NCI-H187 treated with DMSO at 0.1 percent for 48 hours (cell line): ENCODE data around the gene TEX35.

Source experiments
- DNase-seq: peaks from one replicate; lab custom pipeline; 2025; lab: John Stamatoyannopoulos, UW

TEX35 gene

GRCh38 chr1:178518894-178519293, 6.0 kb downstream of the TEX35 start:
- peak; percentile 98 for DNase-seq

GRCh38 chr1:178520803-178521202, 7.9 kb downstream of the TEX35 start:
- no peak for DNase-seq

GRCh38 chr1:178521241-178521640, 8.3 kb downstream of the TEX35 start:
- no peak for DNase-seq

- no peak for DNase-seq
Measured at GRCh38 chr1:178527117-178527516, 14.2 kb downstream of the TEX35 start.

- DNase-seq, result no peak
Measured at GRCh38 chr1:178528228-178528952, 15.5 kb downstream of the TEX35 start.

GRCh38 chr1:178528953-178529335, 16.0 kb downstream of the TEX35 start:
- DNase-seq, result no peak

- DNase-seq, result no peak
Measured at GRCh38 chr1:178529364-178530036, 16.6 kb downstream of the TEX35 start.

- no peak for DNase-seq
Measured at GRCh38 chr1:178530037-178530402, 17.1 kb downstream of the TEX35 start.

GRCh38 chr1:178530502-178530901, 17.6 kb downstream of the TEX35 start:
- no peak for DNase-seq

- no peak for DNase-seq
Measured at GRCh38 chr1:178531887-178532286, 19.0 kb downstream of the TEX35 start.

- peak; percentile 76 for DNase-seq
Measured at GRCh38 chr1:178532392-178532791, 19.5 kb downstream of the TEX35 start.

- DNase-seq, result no peak
Measured at GRCh38 chr1:178533121-178533946, 20.4 kb downstream of the TEX35 start.

DNA sequence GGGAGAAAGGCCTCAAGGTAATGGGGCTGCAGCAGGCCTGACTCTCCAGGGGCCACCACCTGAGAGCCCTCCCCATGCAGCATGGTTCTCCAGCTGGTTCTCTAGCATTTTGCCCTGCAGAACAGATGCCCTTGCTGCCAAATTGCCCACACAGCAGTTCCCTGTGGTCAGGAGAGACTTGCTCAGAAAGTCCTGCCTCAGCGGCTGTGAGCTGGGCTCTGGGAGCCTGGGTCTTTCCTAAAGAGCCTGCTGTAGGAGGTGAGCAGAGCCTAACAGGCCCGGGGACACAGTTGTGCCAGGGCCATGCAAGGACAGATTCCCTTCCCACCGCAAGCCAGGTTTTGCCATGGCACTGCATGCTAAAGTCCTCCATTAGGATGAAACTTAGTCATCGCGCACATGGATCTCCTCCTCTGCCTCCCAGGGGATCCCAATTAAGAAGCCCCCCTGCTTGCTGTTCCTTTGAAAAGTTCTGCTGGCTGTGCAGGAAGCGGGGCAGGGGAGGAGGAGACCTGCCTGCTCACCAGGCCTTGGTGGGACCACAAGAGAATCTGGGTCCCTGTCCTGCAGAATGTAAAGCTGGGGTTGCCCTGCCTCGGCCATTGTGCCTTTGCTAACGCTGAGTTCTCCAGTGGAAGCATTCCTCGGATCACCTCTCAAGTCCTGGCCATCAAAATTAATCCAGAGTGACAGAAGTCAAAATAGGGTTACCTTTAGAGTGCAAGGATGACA, 21.4 kb downstream of the TEX35 start:
- DNase-seq, result no peak

DNA sequence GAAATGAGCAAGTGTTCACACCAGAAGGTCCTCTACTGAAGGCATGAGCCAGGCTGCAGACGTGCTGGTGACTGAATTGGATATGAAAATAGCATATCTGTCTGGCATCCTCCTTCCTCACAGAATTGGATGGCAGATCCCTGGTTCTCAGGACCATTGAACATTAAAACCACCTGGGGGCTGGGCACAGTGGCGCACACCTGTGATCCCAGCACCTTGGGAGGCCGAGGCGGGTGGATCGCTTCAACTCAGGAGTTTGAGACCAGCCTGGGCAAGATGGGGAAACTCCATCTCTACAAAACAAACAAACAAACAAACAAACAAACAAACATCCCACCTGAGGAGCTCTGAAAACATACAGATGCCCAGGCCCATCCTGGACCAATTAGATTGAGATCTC, 23.4 kb downstream of the TEX35 start:
- DNase-seq, result no peak

- no peak for DNase-seq
Measured at GRCh38 chr1:178536844-178537371, 24.0 kb downstream of the TEX35 start.

DNA sequence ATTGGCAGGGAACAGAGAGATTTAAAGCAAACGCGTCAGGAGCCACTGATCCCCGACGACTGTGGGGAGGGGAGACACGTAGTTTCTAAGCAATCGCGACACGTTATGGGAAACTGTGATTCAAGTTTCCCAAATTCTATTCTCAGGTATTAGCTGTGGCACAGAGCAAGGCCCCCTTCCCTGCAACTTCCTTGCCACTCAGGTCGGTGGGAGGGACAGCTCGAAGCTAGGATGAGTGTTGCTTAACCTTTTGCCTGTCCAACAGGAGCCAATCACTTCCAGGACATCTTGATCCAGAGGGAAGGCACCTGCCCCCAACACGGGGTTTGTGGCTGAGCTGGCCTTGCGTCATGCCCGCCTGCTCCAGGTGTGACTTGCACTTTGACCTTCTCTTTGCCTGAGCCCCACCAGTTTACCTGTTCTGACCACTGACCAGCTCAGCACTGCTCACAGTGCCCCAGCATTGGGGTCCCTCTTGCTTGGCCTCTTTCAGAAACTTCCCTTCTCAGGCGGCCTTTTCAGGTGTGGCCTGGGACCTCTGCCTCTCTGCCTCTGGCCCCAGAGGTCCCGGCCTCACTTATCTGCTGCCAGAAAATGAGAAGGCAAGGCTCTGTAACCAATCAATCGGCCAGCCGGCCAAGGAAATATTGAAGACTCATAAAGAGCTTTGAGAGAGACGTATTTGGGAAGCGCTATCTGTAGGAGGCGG, 24.6 kb downstream of the TEX35 start:
- DNase-seq, result no peak

DNA sequence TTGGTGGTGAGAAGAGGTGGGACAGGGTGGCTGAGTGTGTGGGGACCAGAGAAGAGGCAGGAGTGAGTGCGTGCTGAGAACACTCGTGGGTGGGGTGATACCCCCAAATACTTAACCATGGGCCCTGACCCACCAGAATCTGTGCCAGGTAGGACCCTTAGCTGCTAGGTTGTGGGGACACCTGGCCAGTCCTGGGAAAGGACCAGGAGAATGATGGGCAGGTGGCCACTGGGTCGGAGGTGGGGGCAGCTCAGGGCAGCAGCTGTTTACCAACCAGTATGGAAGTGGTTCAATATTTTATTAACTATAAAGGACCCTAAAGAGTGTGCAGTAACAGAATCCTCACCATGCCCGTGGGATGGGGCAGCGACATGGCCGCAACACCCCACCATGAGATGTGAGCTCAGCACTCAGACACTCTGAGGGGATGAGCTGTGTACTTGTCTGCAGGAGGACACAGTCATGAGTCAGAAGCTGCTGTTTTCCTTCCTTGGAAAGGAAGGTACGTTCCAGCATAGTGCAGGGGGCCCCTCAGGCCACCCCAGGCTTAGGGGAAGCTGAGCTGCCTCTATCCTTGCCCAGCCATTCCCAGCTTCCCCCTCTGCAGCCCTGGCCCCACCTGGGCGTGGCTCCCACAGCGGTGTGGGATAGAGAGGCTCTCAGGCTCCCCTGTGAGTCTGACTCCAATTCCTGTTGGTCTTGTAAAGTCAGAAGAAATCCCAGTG, 25.4 kb downstream of the TEX35 start:
- DNase-seq, result no peak

DNA sequence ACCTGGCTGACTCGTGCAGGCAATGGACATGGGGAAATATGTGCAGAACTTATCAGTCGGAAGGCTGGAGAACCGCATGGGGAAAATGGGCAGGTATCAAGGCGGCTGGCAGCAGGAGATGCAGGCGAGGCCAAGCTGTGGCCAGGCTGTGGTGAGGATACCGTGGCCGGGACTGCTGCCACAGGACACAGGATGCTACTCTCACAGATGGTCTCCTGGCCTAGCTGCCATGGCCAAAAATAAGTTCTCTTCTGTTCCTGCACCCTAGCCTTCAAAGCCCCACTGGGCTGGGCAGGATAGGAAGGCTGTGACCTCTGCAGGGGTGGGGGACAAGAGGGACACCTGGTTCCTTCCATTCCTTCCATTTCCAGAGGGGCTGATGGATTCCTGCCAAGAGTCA, 26.4 kb downstream of the TEX35 start:
- DNase-seq, result no peak

DNA sequence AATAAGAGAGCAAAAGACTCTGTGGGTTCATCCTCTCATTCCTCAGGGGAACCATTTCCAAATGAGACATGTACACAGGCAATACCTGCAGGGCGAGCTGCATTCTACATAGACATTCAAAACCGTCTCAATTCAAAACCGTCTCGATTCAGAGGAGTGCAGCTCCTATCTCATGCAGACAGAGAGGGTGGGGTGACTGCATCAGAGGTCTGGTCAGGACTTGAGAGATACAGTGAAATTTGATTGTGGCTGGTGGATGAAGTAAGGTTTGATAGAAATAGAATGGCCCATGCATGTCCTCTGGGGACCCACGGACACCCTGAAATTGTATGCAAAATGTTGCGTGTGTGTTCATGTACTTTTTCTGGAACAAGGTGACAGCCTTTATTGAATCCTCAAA, 27.3 kb downstream of the TEX35 start:
- no peak for DNase-seq

DNA sequence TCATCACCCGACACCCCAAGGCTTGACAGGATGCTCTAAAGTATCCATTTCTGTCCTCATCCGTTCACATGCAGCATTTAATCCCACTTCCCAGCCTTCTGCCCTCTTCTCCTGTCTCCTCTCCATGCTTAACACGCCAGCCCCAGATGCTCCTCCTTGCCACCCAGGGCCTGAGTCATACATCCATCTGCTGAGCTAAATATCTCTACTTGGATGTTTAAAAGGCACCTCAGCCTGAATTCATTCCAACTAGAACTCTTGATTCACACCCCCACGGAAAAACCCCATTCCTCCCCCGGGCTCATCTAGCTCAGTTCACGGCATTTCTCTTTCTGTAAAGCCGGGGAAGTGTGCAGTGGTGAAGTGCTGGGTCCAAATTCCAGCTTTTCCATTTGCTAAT, 27.7 kb downstream of the TEX35 start:
- no peak for DNase-seq

DNA sequence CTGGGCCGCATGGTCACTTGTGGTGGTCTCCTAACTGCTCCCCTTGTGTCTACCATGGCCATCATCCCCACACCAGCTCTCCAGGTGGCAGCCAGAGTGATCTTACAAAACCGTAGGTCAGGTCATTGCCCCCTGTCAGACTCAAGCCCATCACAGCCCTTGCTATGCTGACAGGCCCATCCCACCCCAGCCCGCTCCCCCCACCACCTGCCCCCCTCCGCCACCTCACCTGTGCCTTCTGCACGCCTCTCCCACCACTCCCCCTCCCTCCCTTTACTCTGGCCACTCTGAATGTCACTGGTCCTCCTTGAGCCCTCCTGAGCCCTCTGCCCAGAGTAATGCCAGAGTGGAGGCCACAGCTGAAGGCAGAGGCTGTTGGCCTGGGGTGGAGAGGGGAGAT, 28.5 kb downstream of the TEX35 start:
- no peak for DNase-seq
